GM19035 (cell line): ENCODE measurements around the gene RIMKLA.
A peak's percentile ranks its signal among the peaks of the same experiment; 100 is the strongest.

Source experiments
- ATAC-seq: cut with Tn5 transposase; IDR thresholded peaks from one replicate; pipeline ENCODE4 v1.9.1; 2021; ENCODE audit not compliant: unreplicated experiment

Gene RIMKLA

DNA sequence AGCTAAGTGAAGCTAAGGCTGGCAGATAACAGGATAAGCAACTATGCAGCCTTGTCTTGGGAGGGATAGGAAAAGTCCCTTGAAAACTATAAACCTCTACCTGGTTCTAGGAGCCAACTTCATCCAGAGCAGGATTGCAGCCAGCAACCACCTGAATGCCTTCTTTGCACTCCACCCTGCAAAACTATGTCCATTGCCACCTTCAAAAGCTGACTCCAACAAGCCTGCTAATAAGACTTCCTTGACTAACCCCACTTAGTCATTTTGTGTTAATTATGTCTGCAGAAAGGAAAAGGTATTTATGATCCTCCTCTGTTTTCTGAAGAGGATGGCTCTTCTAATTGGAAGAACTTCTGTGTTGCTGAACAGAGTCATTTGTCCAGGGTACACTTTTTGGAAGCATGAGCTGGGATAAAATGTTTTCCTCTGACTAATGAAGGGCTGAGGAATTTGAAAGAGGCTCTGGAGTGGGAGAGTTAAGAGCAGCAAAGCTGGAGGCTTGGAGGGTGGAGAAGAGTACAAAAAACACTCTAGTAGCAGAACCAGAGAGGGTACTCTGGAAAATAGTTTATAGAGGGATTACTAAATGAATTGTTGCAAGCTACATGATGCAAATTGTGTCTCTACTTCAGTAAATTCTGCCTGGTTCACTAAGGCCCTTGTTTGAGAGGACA is 9.6 kb upstream of the RIMKLA start:
- ATAC-seq, result no peak

DNA sequence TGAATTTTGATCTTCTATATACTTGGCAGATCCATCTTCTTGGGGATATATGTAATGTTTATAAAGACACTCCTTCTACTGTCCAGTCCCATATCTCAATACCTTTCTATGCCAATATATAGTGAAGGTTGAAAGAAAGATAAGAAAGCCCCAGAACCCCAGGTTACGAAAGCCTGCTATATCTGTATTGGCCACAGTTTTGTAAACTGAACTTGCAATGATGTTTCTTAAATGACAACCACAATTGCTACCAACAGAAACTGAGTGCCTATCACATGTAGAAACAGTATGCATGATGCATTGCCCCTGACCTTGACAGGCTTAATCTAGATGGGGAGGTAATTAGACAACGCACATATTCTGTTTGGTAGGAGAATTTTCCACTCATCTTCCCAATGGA is 7.8 kb upstream of the RIMKLA start:
- no peak for ATAC-seq

DNA sequence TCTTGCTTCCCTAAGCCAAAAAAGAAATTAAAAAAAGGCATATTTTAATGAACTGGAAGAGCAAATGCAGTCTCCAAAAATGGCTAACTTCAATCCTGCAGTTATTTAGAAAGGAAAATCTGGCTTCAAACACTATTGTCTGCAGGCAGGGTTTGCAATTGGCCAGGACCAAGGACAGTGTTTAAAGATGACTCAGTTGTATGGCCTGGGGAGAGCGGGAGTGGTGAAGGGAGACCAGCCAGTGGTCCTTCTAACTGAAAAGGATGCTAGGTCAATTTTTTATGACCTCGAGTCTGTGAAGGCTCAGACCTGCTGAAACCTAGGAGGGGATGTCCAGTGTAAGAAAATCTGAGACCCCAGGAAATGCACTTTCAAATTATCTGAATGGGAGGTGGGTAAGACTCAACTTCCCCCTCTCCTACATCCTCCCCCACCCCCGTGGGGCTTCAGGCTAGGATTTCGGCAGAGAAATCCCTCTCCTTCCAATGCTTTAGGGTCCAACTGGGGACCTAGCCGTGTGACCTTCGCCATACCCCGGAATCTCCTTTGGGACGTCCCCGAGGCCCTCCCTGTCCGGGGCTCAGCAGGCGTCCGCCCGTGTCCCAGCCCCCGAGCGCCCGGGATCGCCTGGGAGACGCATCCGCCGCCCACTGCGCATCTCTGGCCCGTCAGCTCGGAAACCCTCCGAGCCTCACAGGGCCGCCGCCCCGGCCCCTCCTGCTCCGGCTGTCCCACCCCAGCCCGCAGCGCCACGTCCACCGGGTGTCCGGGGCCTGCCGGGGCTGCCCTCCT is 602 bp upstream of the RIMKLA start:
- ATAC-seq, result peak; percentile 41

DNA sequence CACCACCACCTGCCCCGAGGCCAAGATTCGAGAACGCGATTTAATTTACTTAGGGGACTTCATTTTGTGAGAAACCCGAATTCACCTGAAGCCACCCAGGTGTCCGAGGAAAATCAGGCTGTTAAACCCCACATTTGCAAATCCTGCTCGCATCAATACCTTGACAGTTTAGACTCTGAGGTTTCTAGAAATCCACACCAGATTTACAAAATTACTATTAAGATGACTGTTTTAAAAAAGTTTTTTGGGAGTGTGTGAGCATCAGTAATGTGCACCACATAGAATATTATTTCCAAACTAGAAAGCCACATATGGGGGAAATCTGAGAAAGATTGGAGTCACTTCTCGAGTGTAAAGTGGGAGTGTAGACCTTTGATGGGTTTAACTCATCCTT is 685 bp downstream of the RIMKLA start:
- no peak for ATAC-seq

DNA sequence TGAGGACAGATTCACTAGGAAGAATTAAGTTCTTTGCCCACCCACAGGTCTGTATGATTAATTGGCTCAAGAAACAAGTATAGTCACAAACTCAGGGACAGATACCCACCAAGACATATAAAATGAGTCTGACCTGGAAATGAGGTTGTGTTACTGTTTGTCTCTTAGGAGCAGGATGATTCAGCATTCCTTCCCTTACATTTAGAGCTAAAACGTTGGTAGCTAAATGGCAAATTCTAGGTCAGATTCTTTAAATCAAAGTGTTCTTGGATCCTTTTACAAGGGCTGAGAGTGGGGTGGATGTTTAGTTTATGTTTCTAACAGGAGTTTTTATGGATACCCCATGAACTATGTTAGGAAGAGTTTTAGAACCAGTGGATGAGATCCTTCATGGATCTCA is 4.7 kb downstream of the RIMKLA start:
- ATAC-seq, result no peak

DNA sequence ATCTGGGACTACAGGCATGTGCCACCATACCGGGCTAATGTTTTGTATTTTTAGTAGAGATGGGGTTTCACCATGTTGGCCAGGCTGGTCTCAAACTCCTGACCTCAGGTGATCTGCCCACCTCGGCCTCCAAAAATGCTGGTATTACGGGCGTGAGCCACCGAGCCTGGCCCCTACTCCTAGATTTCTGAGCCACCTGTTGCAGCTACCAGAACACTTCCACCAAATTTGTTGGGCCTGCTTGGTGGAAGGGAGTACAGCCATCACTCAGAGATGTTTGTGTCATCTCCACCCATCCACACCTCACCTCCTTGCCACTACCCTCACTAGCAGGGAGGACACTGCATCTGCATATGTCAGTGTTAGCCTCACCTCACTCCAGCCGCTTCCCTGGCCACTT is 5.5 kb downstream of the RIMKLA start:
- no peak for ATAC-seq

DNA sequence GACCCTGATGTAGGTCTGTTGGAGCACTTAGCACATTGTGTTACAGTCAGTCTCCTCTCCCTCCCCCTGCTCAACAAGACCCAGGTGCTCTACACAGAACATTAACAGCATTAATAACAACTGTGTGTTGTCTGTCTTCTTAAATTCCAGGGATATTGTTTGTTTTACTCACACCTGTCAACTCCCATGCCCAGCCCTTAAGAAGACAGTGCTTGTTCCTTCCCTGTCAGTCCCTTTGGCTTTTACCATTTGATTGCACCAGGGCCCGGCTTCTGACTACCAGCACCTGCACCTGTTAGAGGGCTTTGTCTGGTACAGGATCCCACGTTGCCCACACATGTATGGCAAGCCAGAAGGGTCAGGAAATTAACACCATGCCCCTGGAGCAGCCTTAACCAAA is 11.7 kb downstream of the RIMKLA start:
- ATAC-seq, result no peak

DNA sequence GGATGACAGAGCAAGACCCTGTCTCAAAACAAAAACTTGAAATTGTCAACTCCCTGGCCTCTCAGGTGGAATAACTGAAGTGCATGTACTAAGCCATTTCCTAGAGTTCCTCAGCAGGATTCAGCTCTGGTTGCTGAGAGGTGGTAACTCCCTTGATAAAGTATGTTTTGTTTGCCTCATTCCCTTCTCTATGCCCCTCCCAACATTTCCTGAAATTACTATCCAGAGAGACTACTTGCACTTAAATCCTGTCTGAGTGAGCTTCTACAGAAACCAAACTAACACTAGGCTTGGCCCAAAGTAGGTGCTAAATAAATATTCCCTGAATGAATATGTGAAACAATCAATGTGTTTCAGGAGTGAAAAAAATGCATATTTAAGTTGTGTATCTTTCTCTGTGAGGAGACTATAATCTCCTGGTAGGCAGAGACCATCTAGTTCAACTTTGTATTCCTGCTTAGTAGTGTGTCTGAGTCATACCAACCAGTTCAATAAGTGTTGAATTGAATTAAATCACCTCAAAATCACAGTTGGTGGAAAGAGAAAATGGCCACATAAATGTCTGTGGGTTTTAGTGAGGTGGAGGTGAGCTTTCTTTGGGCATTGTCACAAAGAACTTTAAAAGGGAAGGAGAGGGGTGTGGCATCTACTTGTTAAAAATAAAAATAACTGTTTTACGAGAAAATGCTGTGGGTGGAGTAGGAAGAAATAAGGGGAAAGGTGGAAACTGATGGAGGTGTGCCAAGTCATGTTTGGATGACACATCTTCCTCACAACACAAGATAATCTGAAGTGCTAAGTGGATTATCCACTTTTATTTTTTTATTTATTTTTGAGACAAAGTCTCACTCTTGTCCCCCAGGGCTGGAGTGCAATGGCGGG is 12.6 kb downstream of the RIMKLA start:
- no peak for ATAC-seq

DNA sequence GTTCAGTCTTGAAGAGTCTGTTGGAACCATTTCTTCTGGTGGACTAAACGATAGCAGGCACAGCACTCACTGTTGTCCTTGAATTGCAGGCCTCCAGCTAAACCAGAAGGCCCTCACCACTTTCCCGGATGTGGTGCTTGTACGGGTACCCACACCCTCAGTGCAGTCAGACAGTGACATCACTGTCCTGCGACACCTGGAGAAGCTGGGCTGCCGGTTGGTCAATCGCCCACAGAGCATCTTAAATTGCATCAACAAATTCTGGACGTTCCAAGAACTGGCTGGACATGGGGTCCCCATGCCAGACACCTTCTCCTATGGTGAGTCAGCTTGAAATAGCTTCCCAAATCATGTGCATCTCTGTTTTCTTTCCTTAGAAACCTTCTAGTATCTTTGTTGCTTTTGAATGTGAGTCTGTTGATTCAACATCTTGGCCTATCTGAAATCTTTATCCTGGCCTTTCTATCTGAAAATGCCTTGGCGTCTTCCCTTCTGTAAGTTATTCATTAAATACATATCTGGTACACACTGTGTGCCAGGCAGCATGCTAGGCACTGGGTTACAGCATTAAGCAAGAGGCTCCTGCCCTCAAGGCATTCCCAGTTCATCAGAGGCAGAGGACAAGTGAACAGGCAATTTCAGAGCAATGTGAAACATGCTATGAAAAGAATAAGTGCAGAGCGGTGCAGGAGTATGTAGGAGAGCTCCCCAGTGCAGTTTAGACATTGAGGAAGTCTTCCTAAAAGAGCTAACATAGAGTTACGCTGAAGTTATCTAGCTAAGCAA is 18.9 kb downstream of the RIMKLA start:
- no peak for ATAC-seq

DNA sequence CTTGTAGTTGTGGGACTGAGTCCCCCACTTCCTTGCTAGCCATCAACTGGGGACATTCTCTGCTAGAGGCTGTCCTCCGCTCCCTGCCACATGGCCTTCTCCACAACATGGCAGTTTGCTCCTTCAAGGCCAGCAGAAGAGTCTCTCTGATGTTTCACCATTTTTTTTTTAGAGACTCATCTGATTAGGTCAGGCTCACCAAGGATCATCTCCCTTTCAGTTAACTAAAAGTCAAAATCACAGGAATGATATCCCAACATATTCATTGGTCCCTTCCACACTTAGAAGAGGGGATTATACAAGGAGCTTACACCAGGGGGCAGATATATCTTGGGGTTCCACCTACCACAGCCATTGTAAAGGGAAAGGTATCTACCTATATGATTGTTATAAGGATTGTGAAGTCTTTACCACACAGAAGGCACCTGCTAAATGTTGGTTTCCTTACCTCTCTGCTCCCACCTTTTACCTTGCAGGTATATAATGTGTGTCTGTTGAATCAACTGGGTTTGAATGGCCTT is 23.3 kb downstream of the RIMKLA start:
- ATAC-seq, result no peak

DNA sequence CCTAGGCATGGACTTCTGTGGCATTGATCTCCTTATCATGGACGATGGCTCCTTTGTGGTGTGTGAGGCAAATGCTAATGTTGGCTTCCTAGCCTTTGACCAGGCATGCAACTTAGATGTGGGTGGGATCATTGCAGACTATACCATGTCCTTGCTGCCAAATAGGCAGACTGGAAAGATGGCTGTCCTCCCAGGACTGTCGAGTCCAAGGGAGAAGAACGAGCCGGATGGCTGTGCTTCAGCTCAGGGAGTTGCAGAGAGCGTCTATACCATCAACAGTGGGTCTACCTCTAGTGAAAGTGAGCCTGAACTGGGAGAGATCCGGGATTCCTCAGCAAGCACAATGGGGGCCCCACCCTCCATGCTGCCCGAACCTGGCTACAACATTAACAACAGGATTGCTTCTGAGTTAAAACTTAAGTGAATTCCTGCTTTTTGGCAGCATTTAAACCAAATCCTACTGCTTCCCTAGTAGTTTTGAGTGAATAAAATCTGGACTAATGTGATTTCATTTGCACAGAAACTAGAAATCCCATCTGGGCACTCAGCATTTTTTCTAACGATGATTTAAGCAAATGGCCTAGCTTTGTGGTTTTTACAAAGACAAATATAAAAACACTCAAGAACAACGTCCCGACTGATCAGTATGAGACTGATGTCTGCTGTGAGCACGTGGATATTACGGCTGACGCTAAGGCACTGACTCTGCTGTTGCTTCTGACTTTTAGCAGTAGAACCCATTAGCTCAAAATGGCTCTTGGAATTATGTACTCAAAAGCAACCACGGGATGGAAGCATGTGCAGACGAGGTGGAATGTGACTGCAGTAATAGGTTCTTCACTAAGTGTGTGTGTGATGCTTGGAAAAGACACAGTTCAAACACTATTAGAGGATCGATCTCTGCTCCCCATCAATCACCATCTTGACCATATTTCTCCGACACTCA is 34.2 kb downstream of the RIMKLA start:
- ATAC-seq, result no peak

DNA sequence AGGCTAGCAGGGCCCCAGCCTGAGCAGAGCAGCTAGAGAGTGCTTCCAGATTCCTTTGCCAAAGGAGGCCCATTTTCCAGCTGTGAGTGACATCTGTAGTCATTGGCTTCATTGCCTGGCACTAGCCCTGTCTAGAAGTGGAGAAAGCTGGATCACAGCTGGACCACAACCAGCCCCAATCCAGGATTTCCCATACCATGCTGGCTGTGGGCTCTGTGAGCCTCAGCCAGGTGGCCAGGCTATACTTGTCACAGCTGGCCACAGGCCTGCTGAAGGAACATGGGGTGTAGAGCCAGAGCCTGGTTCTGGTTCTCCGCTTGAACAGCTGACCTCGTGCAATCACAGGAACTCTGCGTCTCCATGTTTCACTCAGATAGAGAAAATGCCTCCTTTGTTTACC is 36.6 kb downstream of the RIMKLA start:
- ATAC-seq, result no peak

DNA sequence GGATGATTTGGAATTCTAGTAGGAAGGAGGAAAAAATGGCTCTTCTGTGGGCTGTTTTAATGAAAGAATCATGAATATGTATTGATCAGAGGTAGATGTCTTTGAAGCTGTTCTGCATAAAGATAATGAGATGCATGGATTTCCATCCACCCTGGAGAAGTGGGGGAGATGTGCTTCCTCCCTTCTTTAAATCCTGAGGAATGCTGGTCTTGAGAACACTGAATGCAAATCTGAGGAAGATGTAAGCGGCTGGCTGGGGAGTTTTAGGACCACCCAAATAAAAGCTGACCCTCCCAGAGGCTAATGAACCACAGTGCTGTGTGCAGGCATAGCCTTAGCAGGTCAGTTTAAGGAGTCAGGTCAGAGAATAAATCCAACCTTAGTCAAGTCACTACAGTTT is 37.9 kb downstream of the RIMKLA start:
- no peak for ATAC-seq

DNA sequence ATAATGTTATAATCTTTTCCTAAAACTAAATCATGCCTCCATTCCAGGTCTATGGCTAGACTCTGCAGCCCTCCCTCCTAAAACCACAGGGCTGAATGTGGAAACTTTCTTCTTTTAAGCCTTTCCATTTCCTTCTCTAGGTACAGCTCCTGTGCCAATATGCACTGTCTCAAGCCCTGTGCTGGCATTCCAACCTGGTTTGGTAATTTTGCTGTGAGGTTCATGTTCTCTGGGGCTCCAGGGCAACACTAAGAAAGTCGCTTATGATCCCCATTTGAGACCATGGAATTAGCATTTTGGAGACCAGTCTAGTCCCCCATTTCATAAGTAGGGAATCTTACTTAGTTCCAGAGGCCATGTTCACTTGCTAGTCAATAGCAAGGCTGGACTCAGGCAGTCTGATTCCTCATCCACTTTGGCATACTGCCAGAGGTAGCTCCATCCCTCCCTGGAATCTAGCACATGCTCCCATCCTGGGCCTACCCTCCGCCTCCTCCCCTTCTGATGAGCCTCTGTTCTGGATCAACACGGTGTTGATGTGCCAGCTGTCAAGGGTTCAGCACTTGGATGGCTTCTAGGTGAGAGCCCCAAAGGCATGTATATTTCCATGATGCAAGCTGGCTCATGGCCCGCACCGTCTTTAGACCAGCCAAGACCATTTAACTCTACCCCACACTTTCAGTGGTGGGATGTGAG is 38.7 kb downstream of the RIMKLA start:
- ATAC-seq, result no peak

DNA sequence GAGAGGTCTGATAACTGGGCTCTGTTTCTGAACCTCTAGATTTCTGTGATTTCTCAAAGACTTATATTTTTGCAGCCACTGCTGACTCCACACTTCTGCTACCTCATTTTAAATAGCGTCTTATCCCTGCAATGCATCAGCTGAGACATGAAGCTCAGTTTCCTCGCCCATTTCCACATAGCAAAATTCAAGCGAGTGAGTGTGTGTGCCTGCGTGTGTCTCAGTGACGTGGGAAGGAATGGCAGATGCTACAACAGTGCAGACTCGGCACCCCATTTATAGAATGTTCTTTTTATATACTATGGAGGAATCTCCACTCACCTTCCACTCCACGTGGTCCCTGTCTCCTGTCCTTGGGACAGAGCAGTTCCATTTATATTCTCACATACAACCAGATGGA is 39.5 kb downstream of the RIMKLA start:
- no peak for ATAC-seq

DNA sequence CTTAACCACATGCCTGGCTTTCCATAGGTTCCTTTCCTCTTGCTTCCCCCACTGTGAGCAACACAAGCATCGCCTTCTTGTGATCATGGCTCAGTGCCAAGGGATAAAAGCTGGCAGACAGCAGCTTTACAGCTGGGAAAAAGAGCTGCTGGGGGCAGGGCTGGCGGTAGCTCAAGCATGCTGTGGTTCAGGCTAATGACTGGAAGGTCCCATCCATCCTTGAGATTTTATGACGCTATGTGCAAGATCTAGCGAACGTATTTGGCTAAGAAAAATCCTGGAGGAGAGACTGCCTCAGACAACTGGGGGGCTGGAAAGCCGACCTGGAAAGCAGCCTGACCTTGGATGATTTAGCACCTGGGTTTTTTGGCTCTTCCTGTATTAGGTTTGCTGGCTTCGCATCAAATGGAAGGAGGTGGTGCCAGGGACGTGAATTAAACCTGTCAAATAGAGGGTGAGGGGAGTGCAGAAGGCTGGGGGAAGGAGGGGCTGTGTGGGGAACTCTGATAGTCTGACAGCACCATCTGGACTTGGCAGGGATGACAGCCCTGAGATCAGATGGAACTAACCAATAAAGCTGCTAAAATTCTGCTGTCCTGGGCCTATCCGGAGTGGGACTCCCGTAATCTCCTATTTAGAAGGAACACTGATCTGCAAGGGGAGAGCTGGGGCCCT is 40.5 kb downstream of the RIMKLA start:
- no peak for ATAC-seq

DNA sequence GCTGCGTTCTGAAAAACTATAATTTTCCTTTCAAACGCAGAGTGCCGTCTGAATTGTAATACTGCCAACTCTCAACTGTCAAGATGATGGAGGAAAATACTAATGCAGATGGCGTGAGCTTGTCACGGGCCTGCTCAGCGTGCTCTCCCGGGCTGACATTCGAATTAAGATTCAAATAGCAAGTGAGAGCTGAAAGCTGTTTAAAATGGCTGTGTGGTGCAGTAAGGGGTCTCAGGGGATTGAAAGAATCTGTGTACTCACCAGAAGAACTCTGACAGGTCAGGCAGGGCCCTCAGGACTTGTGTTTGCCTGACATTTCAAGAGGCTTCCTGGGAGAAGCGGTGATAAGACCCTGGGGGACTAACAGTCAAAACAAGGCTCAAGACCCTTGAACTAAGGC is 42.1 kb downstream of the RIMKLA start:
- no peak for ATAC-seq

DNA sequence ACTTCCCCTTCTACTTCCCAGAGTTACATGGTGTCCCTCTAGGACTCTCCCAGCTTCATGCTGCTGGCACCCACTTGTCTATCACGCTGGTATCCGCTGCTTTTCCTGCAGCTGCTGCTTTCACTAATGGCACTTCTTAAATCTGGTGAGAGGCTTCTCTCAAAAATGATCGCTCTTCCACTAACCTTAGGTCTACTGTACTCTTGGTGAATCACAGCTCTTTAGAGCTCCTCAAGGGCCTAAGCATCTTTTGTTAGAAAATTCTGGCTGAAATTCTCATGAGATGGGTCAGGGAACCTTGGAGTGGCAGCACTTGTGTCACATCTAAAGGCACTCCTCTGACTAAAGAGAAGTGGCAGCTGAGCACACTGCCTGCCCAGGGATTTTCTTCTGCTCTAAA is 43.1 kb downstream of the RIMKLA start:
- ATAC-seq, result no peak

DNA sequence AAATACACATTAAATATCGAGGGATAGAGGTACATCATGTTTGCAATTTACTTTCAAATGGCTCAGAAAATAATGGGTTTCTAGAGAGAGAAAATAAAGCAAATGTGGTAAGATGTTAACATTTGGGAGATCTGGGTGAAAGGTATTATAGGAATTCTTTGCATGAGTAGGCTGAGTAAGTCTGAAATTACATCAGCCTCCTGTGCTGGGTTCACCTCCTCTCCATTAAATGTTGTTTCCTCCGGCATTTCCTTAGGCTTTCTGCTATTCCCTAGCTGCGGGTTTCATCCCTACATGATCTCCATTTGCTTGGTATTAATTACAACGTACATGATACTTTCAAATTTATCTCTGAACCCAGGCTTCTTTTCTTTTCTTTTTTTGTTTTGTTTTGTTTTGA is 43.6 kb downstream of the RIMKLA start:
- ATAC-seq, result no peak
